Caco-2 (cell line): ENCODE data around the gene BLTP2. TPM values are rescaled to one million over a fixed set of nuclear protein-coding genes. Genes with fewer than 3 reads are reported as not detected.

ENCODE experiments used
- BruUV-seq: library from RNA; stranded (reverse); fragments of 400-500 nt; replicated peaks from 2 replicates; lab custom pipeline; 2021; lab: Mats Ljungman, UMichigan
- CTCF ChIA-PET: fragments of 300-600 bp; sonication (Branson Sonifier 250); formaldehyde crosslinking; loops from one replicate; lab custom pipeline; 2022; ENCODE audit warnings: antibody characterized with exemption; lab: Charles Lee
- POLR2A ChIA-PET: fragments of 300-600 bp; sonication (Branson Sonifier 250); formaldehyde crosslinking; loops from one replicate; lab custom pipeline; 2022; ENCODE audit warnings: antibody characterized with exemption; lab: Charles Lee
- DNase-seq, 2 experiments: peaks; one replicate each; pipeline versions ENCODE4 v3.0.0 to v3.0.0-alpha.2; 2020 to 2022
- H3K27me3 ChIP-seq: replicated peaks from 2 replicates; pipeline ENCODE4 v1.6.0; 2011; ENCODE audit warnings: low read length; ENCODE audit not compliant: control insufficient read depth, insufficient read depth
- H3K36me3 ChIP-seq: 2 replicates; pipeline ENCODE4 v1.5.1; 2011; ENCODE audit warnings: low read length; ENCODE audit not compliant: control insufficient read depth, insufficient read depth
- H3K4me1 ChIP-seq: fragments of 250-450 bp; sonication (Bioruptor Pico); 2 replicates; pipeline ENCODE4 v1.5.1; 2020; ENCODE audit warnings: mild to moderate bottlenecking
- H3K4me3 ChIP-seq: 2 replicates; pipeline ENCODE4 v1.5.1; 2011; ENCODE audit warnings: low read depth, mild to moderate bottlenecking, control low read depth, low read length
- H3K9me3 ChIP-seq: fragments of 250-450 bp; sonication (Bioruptor Pico); 2 replicates; pipeline ENCODE4 v1.5.1; 2020; ENCODE audit warnings: mild to moderate bottlenecking, moderate library complexity
- H3K27ac Mint-ChIP-seq: one replicate; pipeline ENCODE4 v1.8.0; 2022; ENCODE audit warnings: mixed read lengths; ENCODE audit not compliant: unreplicated experiment
- H3K27me3 Mint-ChIP-seq: one replicate; pipeline ENCODE4 v1.8.0; 2022; ENCODE audit warnings: mixed read lengths; ENCODE audit not compliant: insufficient read depth, unreplicated experiment
- H3K36me3 Mint-ChIP-seq: one replicate; pipeline ENCODE4 v1.8.0; 2022; ENCODE audit warnings: mild to moderate bottlenecking, mixed read lengths; ENCODE audit not compliant: insufficient read depth, unreplicated experiment
- H3K4me1 Mint-ChIP-seq: one replicate; pipeline ENCODE4 v1.8.0; 2022; ENCODE audit warnings: low read depth, mixed read lengths; ENCODE audit not compliant: unreplicated experiment
- H3K4me3 Mint-ChIP-seq: one replicate; pipeline ENCODE4 v1.8.0; 2022; ENCODE audit warnings: mild to moderate bottlenecking, moderate library complexity, mixed read lengths; ENCODE audit not compliant: unreplicated experiment
- H3K9me3 Mint-ChIP-seq: one replicate; pipeline ENCODE4 v1.8.0; 2022; ENCODE audit warnings: mixed read lengths; ENCODE audit not compliant: unreplicated experiment
- intact Hi-C: fragments of 100-400 bp; cut with micrococcal nuclease; formaldehyde crosslinking; loops from one replicate; pipeline ENCODE4 v1.10.0; 2022; ENCODE audit not compliant: unreplicated experiment
- total RNA-seq: library from RNA; stranded (reverse); gene quantifications from 2 replicates; pipeline ENCODE4 v1.2.3, GENCODE V29; 2022
- TF ChIP-seq, protein P1 (sequence below), 2 experiments: fragments of 200-600 bp in 1 of 2; IDR thresholded peaks; 1 replicate in 1 of 2; 2 replicates in 1 of 2; pipeline versions ENCODE4 v1.5.1 to v1.8.0; 2011 to 2022; ENCODE audit warnings: antibody characterized with exemption in 1 of 2, control low read depth in 1 of 2, inconsistent platforms in 1 of 2, low read depth in 1 of 2, low read length in 1 of 2, mild to moderate bottlenecking in 1 of 2, moderate library complexity in 1 of 2; ENCODE audit not compliant: insufficient read depth in 1 of 2, severe bottlenecking in 1 of 2, unreplicated experiment in 1 of 2

The BLTP2 gene
- total RNA-seq, 1 experiment from 2014 or later, result 154 TPM

DNA sequence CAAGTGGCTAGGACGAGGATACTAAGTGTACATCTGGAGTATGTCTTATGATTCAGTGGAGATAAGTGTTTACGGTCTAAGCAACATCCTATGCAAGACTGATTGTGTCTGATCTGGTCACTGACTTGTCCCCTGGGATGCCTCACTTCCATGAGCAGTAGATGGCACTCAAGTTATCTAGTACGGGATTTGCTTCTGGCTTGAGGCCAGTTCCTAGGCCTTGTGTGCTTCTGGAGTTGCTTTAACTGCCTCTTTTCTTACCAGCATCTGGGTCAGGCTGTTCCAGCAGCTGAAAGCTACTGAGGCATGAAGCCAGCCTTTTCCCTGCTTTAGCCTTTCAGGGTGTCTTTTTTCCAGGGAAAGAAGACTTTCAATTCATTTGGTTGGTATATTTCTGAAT is 40.0 kb upstream of the BLTP2 start:
- H3K27me3 ChIP-seq, result no peaks in the 10 kb centered on the region
- no peaks in the 10 kb centered on the region for H3K4me1 ChIP-seq
- no peaks in the 10 kb centered on the region for H3K9me3 Mint-ChIP-seq
- H3K4me1 Mint-ChIP-seq, result no peaks in the 10 kb centered on the region
- TF ChIP-seq, protein P1, sequence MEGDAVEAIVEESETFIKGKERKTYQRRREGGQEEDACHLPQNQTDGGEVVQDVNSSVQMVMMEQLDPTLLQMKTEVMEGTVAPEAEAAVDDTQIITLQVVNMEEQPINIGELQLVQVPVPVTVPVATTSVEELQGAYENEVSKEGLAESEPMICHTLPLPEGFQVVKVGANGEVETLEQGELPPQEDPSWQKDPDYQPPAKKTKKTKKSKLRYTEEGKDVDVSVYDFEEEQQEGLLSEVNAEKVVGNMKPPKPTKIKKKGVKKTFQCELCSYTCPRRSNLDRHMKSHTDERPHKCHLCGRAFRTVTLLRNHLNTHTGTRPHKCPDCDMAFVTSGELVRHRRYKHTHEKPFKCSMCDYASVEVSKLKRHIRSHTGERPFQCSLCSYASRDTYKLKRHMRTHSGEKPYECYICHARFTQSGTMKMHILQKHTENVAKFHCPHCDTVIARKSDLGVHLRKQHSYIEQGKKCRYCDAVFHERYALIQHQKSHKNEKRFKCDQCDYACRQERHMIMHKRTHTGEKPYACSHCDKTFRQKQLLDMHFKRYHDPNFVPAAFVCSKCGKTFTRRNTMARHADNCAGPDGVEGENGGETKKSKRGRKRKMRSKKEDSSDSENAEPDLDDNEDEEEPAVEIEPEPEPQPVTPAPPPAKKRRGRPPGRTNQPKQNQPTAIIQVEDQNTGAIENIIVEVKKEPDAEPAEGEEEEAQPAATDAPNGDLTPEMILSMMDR (IDR thresholded peaks at IDR 0.05; ENCODE audit: insufficient read depth in 1 of 2, low read depth in 1 of 2, low read length in 1 of 2, severe bottlenecking in 1 of 2, unreplicated experiment in 1 of 2), result peak in 1 of 2 experiments; percentile 42
- DNase-seq, result peak in 1 of 2 experiments; percentile 57
- H3K36me3 ChIP-seq, result peaks cover 20% of the 10 kb centered on the region
- ChIA-PET CTCF (no interaction called here), POLR2A (no interaction called here)
- BruUV-seq, result no TSS peak
- H3K27ac Mint-ChIP-seq, result no peak overlapping the region
- H3K4me3 ChIP-seq, result no peak overlapping the region
- peaks cover 98% of the 10 kb centered on the region for H3K36me3 Mint-ChIP-seq
- no peak overlapping the region for H3K4me3 Mint-ChIP-seq
- no peaks in the 10 kb centered on the region for H3K9me3 ChIP-seq
- no peaks in the 10 kb centered on the region for H3K27me3 Mint-ChIP-seq
- intact Hi-C loops, result loop anchor here (1.0 to 2.0 kb wide), 2 partner anchors 13 to 42 kb away; partner anchors contain the start of gene TLCD1

DNA sequence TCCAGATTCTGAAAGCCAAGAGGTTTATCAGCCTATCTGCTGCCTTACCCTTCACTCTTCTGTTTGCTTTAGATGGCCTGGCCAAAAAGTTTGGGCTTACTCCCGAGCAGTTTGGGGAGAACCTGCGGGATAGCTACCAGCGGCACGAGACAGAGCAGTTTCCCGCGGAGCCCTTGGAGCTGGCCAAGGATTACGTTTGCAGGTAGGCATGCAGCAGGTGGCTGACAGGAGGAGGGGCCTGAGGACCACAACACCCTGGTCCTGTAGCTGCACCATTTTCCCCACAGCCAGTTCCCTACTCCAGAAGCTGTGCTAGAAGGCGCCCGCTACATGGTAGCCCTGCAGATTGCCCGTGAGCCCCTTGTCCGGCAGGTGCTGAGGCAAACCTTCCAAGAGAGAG is 37.7 kb upstream of the BLTP2 start:
- Mint-ChIP-seq H3K4me1 (no peaks in the 10 kb centered on the region), H3K27ac (no peak overlapping the region), H3K36me3 (peaks cover 98% of the 10 kb centered on the region), H3K27me3 (no peaks in the 10 kb centered on the region), H3K4me3 (no peak overlapping the region), H3K9me3 (no peaks in the 10 kb centered on the region)
- no TSS peak for BruUV-seq
- Histone ChIP-seq H3K9me3 (no peaks in the 10 kb centered on the region), H3K36me3 (peaks cover 14% of the 10 kb centered on the region), H3K27me3 (no peaks in the 10 kb centered on the region), H3K4me3 (no peak overlapping the region), H3K4me1 (no peaks in the 10 kb centered on the region)
- ChIA-PET POLR2A (interaction anchor here (0.8 to 1.0 kb wide), 2 partner anchors 37 to 38 kb away, joined by 3 to 4 read pairs; partner anchors contain the start of genes BLTP2 and RPL23A), CTCF (interaction anchor here (1.0 to 1.4 kb wide), 3 partner anchors 37 to 44 kb away, joined by 3 read pairs; partner anchors contain the start of genes RPL23A and TLCD1)
- intact Hi-C loops, result no loop called here
- TF ChIP-seq, protein P1 (IDR thresholded peaks at IDR 0.05; ENCODE audit: insufficient read depth in 1 of 2, low read depth in 1 of 2, low read length in 1 of 2, severe bottlenecking in 1 of 2, unreplicated experiment in 1 of 2), result no peak
- no peak for DNase-seq

DNA sequence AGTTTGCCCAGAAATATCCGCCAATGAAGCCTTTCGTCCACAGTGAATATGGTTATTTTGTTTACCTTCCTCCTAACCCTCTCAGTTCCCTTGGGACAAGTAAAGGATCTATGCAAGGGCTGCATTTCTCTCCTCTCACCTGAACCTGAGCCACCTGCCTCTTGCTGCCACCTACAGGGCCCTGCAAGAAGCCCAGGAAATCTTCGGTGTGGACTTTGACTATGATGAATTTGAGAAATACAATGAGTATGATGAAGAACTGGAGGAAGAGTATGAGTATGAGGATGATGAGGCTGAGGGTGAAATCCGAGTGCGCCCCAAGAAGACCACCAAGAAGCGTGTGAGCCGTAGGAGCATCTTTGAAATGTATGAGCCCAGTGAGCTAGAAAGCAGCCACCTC is 31.0 kb upstream of the BLTP2 start:
- H3K4me3 ChIP-seq, result no peak overlapping the region
- Mint-ChIP-seq H3K27me3 (no peaks in the 10 kb centered on the region), H3K4me3 (no peak overlapping the region), H3K27ac (no peak overlapping the region), H3K36me3 (peaks cover 98% of the 10 kb centered on the region), H3K9me3 (no peaks in the 10 kb centered on the region), H3K4me1 (no peaks in the 10 kb centered on the region)
- intact Hi-C loops, result loop anchor here (1.0 kb wide), 2 partner anchors 22 to 31 kb away; partner anchors contain the start of gene BLTP2
- CTCF ChIA-PET, result interaction anchor here (0.7 to 2.1 kb wide), 3 partner anchors 29 to 57 kb away, joined by 3 to 11 read pairs (median 8); partner anchors contain the start of gene BLTP2
- H3K9me3 ChIP-seq, result no peaks in the 10 kb centered on the region
- H3K36me3 ChIP-seq, result peaks cover 18% of the 10 kb centered on the region
- H3K27me3 ChIP-seq, result no peaks in the 10 kb centered on the region
- peak; percentile 50 to 59 for DNase-seq
- H3K4me1 ChIP-seq, result no peaks in the 10 kb centered on the region
- TF ChIP-seq, protein P1 (IDR thresholded peaks at IDR 0.05; ENCODE audit: insufficient read depth in 1 of 2, low read depth in 1 of 2, low read length in 1 of 2, severe bottlenecking in 1 of 2, unreplicated experiment in 1 of 2), result peak in 1 of 2 experiments; percentile 88
- BruUV-seq, result no TSS peak
- POLR2A ChIA-PET, result interaction anchor here (1.0 to 1.1 kb wide), 2 partner anchors 31 to 35 kb away, joined by 3 read pairs; partner anchors contain the start of gene BLTP2
